ENCODE measurements around the gene MIAT.
A peak's percentile ranks its signal among the peaks of the same experiment; 100 is the strongest.

Gene MIAT

GRCh38 chr22:26632422-26633155 lies 24.8 kb upstream of the MIAT start:
- DNase-seq: no peak

- no peak for DNase-seq
Observed at GRCh38 chr22:26634189-26634588, 23.2 kb upstream of the MIAT start.

- no peak for DNase-seq
Observed at GRCh38 chr22:26635117-26635516, 22.3 kb upstream of the MIAT start.

- DNase-seq: no peak
Observed at GRCh38 chr22:26636296-26636695, 21.1 kb upstream of the MIAT start.

GRCh38 chr22:26642465-26643417 lies 14.6 kb upstream of the MIAT start:
- peak; percentile 45 for DNase-seq

- DNase-seq: no peak
Observed at GRCh38 chr22:26643418-26644100, 13.8 kb upstream of the MIAT start.

GRCh38 chr22:26646158-26646557 lies 11.2 kb upstream of the MIAT start:
- peak; percentile 41 for DNase-seq

GRCh38 chr22:26648011-26648497 lies 9.3 kb upstream of the MIAT start:
- DNase-seq: peak; percentile 98

- peak; percentile 32 for DNase-seq
Observed at GRCh38 chr22:26648528-26649388, 8.6 kb upstream of the MIAT start.

GRCh38 chr22:26650722-26651421 lies 6.5 kb upstream of the MIAT start:
- no peak for DNase-seq

GRCh38 chr22:26651815-26652214 lies 5.6 kb upstream of the MIAT start:
- DNase-seq: no peak

GRCh38 chr22:26658161-26658560 lies 773 bp downstream of the MIAT start:
- DNase-seq: no peak

GRCh38 chr22:26658671-26659478 lies 1.5 kb downstream of the MIAT start:
- peak; percentile 90 for DNase-seq

GRCh38 chr22:26660356-26660755 lies 3.0 kb downstream of the MIAT start:
- DNase-seq: no peak

GRCh38 chr22:26660961-26661578 lies 3.7 kb downstream of the MIAT start:
- peak; percentile 29 for DNase-seq

- no peak for DNase-seq
Observed at GRCh38 chr22:26662160-26662559, 4.8 kb downstream of the MIAT start.

- no peak for DNase-seq
Observed at GRCh38 chr22:26663374-26663923, 6.1 kb downstream of the MIAT start.

GRCh38 chr22:26665813-26666231 lies 8.4 kb downstream of the MIAT start:
- no peak for DNase-seq

GRCh38 chr22:26667140-26667539 lies 9.8 kb downstream of the MIAT start:
- no peak for DNase-seq

GRCh38 chr22:26669060-26669481 lies 11.7 kb downstream of the MIAT start:
- no peak for DNase-seq
